NCI-H748 (cell line): ENCODE results near the gene TCTN2.

Source experiments
- DNase-seq: peaks from one replicate; lab custom pipeline; 2025; ENCODE audit not compliant: unreplicated experiment; lab: John Stamatoyannopoulos, UW

The TCTN2 gene

DNA sequence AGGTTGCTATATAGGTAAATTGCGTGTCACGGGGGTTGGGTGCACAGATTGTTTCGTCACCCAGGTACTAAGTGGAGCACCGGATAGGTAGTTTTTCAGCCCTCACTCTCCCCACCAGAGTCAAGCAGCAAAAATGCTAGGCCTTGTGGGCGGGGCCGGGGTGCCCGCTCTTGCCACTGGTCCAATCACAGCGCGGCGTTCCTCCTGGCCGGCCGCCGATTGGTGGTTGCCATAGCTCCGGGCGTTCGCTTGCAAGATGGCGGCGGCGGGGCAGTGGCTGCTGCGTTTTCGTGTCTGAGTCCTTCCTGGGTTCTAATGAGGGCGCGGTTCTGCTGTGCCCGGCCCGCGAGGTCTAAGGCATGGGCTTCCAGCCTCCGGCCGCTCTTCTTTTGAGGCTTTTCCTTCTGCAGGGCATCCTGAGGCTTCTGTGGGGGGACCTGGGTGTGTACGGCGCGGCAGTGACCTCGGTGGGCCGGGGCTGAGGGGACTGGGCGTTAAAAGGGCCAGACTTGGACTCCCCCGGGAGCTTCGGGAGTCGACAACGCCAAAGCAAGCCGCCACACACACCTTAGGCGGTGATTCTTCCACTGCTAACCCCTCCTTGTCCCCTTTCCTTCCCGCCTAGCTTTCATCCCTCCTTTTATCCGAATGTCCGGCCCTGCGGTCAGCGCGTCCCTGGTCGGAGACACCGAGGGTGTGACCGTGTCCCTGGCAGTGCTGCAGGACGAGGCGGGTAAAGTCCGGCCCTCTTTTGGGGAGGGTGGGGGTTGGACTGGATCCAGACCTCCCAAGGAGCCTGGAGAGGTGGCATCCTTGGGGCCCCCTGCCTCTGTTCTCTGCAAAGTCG, at the start of gene TCTN2:
Gene TCTN2 (plus strand): TSS at position 232 of the 847 bp plus-strand sequence. CDS start 128 bp downstream, at position 360.
- peak; percentile 95 for DNase-seq

- no peak for DNase-seq
Observed at GRCh38 chr12:123621619-123622530, 49.0 kb upstream of the TCTN2 start.

DNA sequence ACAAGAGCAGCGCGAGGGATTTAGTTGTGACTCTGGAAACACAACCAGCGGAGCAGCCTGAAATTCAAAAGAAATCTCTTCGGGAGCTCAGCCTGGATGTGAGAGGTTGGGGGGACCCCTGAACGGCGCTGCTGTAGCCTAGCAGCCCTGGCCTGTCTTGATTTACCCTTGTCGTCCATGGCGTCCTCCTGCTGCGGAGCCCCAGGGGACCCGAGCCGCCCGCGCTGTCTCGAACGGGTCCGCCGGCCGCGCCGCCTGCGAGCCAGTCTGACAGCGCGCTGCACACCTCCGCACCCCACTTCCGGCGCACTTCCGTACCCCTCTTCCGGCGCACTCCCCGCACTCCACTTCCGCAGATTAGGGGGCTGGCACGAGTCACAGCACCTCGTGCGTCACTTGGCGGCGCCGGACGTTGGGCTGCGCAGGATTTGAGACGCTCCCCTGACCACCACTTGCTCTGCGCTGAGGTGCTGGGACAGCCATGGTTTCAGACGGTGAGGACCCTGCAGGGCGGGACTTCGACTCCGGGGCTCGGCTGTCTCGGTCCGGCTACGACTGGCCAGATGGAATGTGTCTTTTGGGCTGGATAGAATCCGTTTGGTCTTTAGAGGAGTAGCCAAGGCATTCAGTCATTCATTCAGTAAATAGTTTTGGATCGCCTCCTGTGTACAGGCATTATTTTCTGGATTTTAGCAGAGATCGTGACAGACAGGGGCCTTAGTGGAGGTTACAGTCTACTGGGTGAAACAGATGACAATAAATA, 37.4 kb upstream of the TCTN2 start, which contains the start of the genes EIF2B1 and GTF2H3:
Gene EIF2B1 (minus strand): TSS at position 308 of the 763 bp plus-strand sequence. CDS start 129 bp downstream, at position 179.
Gene GTF2H3 (plus strand): TSS at position 451 of the 763 bp plus-strand sequence. CDS start 31 bp downstream, at position 482.
- DNase-seq: peak; percentile 98

- DNase-seq: no peak
Observed at GRCh38 chr12:123634142-123634561, 36.8 kb upstream of the TCTN2 start.

- no peak for DNase-seq
Observed at GRCh38 chr12:123643911-123644310, 27.0 kb upstream of the TCTN2 start.

GRCh38 chr12:123645380-123645779, 25.5 kb upstream of the TCTN2 start:
- no peak for DNase-seq

GRCh38 chr12:123645878-123646277, 25.0 kb upstream of the TCTN2 start:
- no peak for DNase-seq

DNA sequence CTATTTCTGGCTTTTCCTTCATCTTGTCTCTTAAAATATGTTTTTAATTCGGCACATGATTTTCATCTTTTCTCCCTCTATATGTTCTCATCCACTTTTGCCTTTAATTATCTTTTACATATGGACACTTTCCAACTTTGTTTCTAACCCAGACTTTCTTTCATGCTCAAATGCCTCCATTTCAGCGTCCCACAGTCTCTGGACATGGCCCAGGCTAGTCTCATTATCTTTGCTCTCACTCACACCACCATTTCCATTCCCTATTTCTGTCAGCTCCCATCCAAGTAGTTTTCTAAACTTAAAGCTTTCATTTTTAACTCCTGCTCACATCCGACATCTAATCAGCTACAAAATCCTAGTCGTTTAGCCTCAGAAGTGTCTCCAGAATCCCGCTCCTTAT, 22.5 kb upstream of the TCTN2 start:
- no peak for DNase-seq

- no peak for DNase-seq
Observed at GRCh38 chr12:123654129-123654701, 16.7 kb upstream of the TCTN2 start.

DNA sequence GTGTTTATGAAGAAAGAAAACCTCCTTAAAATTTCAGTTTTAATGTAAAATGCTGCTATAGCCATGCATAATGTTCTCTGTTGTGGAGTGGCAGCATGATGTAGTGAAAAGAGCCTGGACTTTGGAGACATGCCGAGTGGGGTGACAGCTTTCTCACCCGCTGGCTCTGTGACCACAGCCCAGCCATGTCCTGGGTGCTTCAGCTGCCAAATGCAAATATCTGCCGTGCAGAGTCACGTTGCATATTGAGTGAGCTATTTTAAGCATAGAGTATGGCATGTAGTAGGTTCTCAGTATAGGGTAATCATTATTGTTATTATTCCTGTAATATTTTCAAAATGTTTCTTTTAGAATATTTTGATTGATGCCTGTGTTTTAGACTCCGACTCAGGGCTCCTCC, 15.5 kb upstream of the TCTN2 start:
- no peak for DNase-seq

DNA sequence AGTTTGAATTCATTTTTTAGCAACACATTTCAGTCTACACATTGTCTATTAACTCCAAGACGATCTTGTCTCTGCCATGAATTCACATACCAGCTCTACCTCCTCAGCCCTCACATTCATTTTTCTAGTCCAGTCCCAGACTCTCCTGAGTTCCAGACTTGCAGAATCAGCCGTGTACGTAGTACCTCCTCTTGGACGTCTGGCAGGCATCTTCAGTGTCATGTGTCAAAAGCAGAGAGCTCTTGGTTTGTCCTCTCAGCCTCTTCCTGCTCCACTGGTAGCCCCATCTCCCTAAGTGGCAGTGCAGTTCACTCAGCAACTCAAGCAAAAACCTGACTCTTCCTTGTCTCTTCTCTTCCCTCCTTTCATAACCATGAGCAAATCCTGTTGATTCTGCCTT, 14.5 kb upstream of the TCTN2 start:
- DNase-seq: no peak

DNA sequence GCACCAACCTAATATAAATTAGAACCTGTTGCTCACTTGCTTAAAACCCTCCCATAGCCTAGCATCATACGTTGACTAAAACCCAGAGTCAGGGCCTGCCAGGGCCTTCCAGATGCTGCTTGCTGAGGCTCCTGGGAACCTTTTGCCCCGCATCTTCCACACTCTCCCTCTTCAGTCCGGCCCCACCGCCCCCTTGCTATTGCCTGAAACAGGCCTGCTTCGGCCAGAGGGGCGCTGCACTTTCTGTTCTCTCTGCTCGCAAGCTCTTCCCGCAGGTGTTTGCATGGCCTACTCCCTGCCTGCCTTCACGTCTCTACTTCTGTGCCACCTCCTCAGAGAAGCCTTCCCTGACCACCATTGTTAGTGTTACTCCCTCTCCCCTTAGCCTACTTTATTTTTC, 13.7 kb upstream of the TCTN2 start:
- DNase-seq: no peak

DNA sequence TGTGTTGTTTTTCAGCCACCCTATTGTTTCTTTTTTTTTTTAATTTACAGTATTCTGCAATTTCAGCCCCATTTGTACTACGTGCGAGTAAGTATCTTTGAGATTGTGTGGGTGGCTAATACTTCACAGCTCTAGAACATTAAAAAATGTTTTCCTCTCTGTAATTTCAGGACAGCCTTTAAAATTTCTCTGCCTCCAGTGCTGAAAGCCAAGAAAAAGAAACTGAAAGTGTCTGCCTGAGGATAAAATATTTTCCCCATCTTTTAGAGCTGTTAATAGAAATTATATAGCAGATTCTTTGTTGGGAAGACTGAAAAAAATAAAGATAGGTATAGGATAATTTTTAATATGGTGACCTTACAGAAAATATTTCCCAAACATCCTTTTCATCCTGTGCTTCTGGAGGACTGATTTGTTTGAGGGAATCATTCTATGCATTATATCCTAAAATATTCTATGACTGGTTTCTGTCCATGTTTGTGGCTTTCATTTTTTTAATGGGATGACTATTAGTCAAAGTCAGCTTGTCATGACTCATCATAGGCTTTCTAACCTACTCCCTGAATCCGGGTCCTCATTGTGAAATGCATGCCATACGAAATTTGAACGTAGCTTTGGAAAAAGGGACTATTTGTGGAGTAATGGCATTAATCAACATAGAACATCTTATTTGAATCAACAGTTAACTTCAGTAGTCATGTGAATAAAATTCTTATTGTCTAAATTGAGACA, 10.8 kb upstream of the TCTN2 start:
- no peak for DNase-seq

GRCh38 chr12:123667771-123668170, 3.1 kb upstream of the TCTN2 start:
- no peak for DNase-seq

GRCh38 chr12:123671876-123672275, 963 bp downstream of the TCTN2 start:
- DNase-seq: peak; percentile 5

GRCh38 chr12:123675436-123675835, 4.5 kb downstream of the TCTN2 start:
- no peak for DNase-seq

- DNase-seq: no peak
Observed at GRCh38 chr12:123676616-123677320, 5.9 kb downstream of the TCTN2 start.

DNA sequence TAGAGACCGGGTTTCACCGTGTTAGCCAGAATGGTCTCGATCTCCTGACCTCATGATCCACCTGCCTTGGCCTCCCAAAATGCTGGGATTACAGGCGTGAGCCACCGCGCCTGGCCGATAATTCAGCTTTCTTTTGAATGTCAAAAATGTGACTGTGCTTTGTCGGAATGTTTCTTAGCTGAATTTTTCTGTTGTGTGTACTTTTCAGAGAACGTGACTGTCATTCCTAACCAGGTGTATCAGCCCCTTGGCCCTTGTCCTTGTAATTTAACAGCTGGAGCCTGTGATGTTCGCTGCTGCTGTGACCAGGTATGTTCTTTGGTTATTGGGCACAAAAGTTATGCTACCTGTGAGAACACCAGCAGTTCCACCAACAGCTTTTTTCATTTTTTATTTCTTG, 8.1 kb downstream of the TCTN2 start:
- DNase-seq: no peak

- no peak for DNase-seq
Observed at GRCh38 chr12:123681605-123682004, 10.7 kb downstream of the TCTN2 start.
